Omental fat pad (tissue), 4 donors: ENCODE measurements around the gene FOXP1. TPM values are rescaled to one million over a fixed set of nuclear protein-coding genes. Genes with fewer than 3 reads are reported as not detected.
A peak's percentile ranks its signal among the peaks of the same experiment; 100 is the strongest.

Experiments
- ATAC-seq: fragments of 150-250 bp; one replicate; pipeline ENCODE4 v1.9.1; 2016; ENCODE audit warnings: mild to moderate bottlenecking, moderate library complexity; ENCODE audit not compliant: low FRiP score
- DNase-seq: peaks from one replicate; pipeline ENCODE4 v3.0.0-alpha.2; 2019; ENCODE audit warnings: low spot score
- CTCF ChIP-seq, 3 donors: fragments of 450-650 bp; IDR thresholded peaks; one replicate each; pipeline ENCODE4 v1.5.1; 2016 to 2017; ENCODE audit warnings: antibody characterized with exemption in 3 of 3, mild to moderate bottlenecking in 3 of 3, moderate library complexity in 2 of 3
- total RNA-seq, 4 donors: library from RNA; depleted of rRNA; stranded (reverse); fragments of >200 nt; gene quantifications; one replicate each; pipeline ENCODE4 v1.1.0, GENCODE V29; 2016

FOXP1 gene
- total RNA-seq = 100 to 1,000 TPM in 1 of 4 donors, 10 to 100 TPM in 3; 72.4 to 128 (median 76.7) TPM

- ATAC-seq (peak; percentile 52), DNase-seq (no peak)
- TF ChIP-seq CTCF (IDR thresholded peaks at IDR 0.05) = no peak
These were observed at the start of gene FOXP1 for GRCh38 chr3:71583566-71584393. Gene FOXP1, minus strand, starts transcription at chr3:71583728. Its CDS starts 385,347 bp downstream, at chr3:71198381.

- no peak for TF ChIP-seq CTCF (IDR thresholded peaks at IDR 0.05)
- DNase-seq (no peak), ATAC-seq (no peak)
These were observed 46.2 kb upstream of the FOXP1 start for GRCh38 chr3:71629711-71630110.

GRCh38 chr3:71629289-71629688 is 45.8 kb upstream of the FOXP1 start:
- no peak for DNase-seq
- no peak for TF ChIP-seq CTCF (IDR thresholded peaks at IDR 0.05)
- ATAC-seq = no peak

- TF ChIP-seq CTCF (IDR thresholded peaks at IDR 0.05) = no peak
- ATAC-seq (no peak), DNase-seq (no peak)
These were observed 45.0 kb upstream of the FOXP1 start for GRCh38 chr3:71628522-71628921.

- ATAC-seq = no peak
- no peak for TF ChIP-seq CTCF (IDR thresholded peaks at IDR 0.05)
- no peak for DNase-seq
These were observed 42.1 kb upstream of the FOXP1 start for GRCh38 chr3:71625676-71626075.

GRCh38 chr3:71621825-71622537 is 38.5 kb upstream of the FOXP1 start:
- no peak for DNase-seq
- ATAC-seq = no peak
- no peak for TF ChIP-seq CTCF (IDR thresholded peaks at IDR 0.05)
